Neural progenitor cell (in vitro differentiated cells): Measurements from ENCODE around the gene ARID2. TPM values are rescaled to one million over a fixed set of nuclear protein-coding genes. Genes with fewer than 3 reads are reported as not detected.

Experiments used
- DNase-seq: peaks from one replicate; pipeline ENCODE4 v3.0.0-alpha.2; 2016; ENCODE audit warnings: low spot score
- H2AFZ ChIP-seq: fragments of 200-600 bp; sonication (generic); replicated peaks from 2 replicates; pipeline ENCODE4 v1.6.1; 2016; ENCODE audit warnings: antibody characterized with exemption
- H3F3A ChIP-seq: fragments of 200-600 bp; sonication (generic); 2 replicates; pipeline ENCODE4 v1.6.1; 2016; ENCODE audit warnings: antibody characterized with exemption, low read depth
- H3K27ac ChIP-seq: fragments of 200-600 bp; sonication (generic); 2 replicates; pipeline ENCODE4 v1.5.1; 2016; ENCODE audit warnings: mild to moderate bottlenecking
- H3K27me3 ChIP-seq: fragments of 200-600 bp; sonication (generic); 2 replicates; pipeline ENCODE4 v1.6.1; 2016; ENCODE audit warnings: mild to moderate bottlenecking, moderate library complexity
- H3K36me3 ChIP-seq: fragments of 200-600 bp; sonication (generic); 2 replicates; pipeline ENCODE4 v1.5.1; 2016
- H3K4me1 ChIP-seq: fragments of 200-600 bp; sonication (generic); 2 replicates; pipeline ENCODE4 v1.6.1; 2016; ENCODE audit warnings: mixed run types
- H3K4me2 ChIP-seq: fragments of 200-600 bp; sonication (generic); 2 replicates; pipeline ENCODE4 v1.6.1; 2016
- H3K4me3 ChIP-seq: fragments of 200-600 bp; sonication (generic); 2 replicates; pipeline ENCODE4 v1.5.1; 2016
- H3K79me2 ChIP-seq: fragments of 200-600 bp; sonication (generic); 2 replicates; pipeline ENCODE4 v1.6.1; 2016; ENCODE audit warnings: low read depth
- H3K9ac ChIP-seq: fragments of 200-600 bp; sonication (generic); 2 replicates; pipeline ENCODE4 v1.6.1; 2016
- H3K9me3 ChIP-seq: fragments of 200-600 bp; sonication (generic); 2 replicates; pipeline ENCODE4 v1.5.1; 2016; ENCODE audit warnings: low read depth
- H4K20me1 ChIP-seq: fragments of 200-600 bp; sonication (generic); 2 replicates; pipeline ENCODE4 v1.6.1; 2016; ENCODE audit warnings: low read depth
- H3K27ac Mint-ChIP-seq: 3 replicates; pipeline ENCODE4 v1.8.0; 2021; ENCODE audit warnings: mixed read lengths
- H3K27me3 Mint-ChIP-seq: 2 replicates; pipeline ENCODE4 v1.8.0; 2022; ENCODE audit warnings: low read depth, mild to moderate bottlenecking, inconsistent platforms, moderate library complexity, mixed read lengths; ENCODE audit not compliant: insufficient read depth
- H3K36me3 Mint-ChIP-seq: 3 replicates; pipeline ENCODE4 v1.8.0; 2021; ENCODE audit warnings: mixed read lengths
- H3K4me1 Mint-ChIP-seq: 3 replicates; pipeline ENCODE4 v1.8.0; 2021; ENCODE audit warnings: mixed read lengths
- H3K4me3 Mint-ChIP-seq: 3 replicates; pipeline ENCODE4 v1.8.0; 2021; ENCODE audit warnings: mild to moderate bottlenecking, moderate library complexity, mixed read lengths
- H3K9me3 Mint-ChIP-seq: 3 replicates; pipeline ENCODE4 v1.8.0; 2020; ENCODE audit warnings: mixed read lengths
- CTCF ChIP-seq: fragments of 200-600 bp; sonication (generic); IDR thresholded peaks from 2 replicates; pipeline ENCODE4 v1.5.1; 2017; ENCODE audit warnings: antibody characterized with exemption, mild to moderate bottlenecking
- EZH2 ChIP-seq: fragments of 200-600 bp; sonication (generic); IDR thresholded peaks from 2 replicates; pipeline ENCODE4 v1.6.1; 2017; ENCODE audit warnings: antibody characterized with exemption, mild to moderate bottlenecking, moderate library complexity
- EZH2phosphoT487 ChIP-seq: fragments of 200-600 bp; sonication (generic); IDR thresholded peaks from 2 replicates; pipeline ENCODE4 v1.6.1; 2017; ENCODE audit warnings: antibody characterized with exemption
- total RNA-seq: library from RNA; depleted of rRNA; stranded (reverse); fragments of >200 nt; gene quantifications from 2 replicates; pipeline ENCODE4 v1.2.3, GENCODE V29; 2015; ENCODE audit warnings: low replicate concordance

Gene ARID2
- total RNA-seq, 1 donor from 2014 or later, result 86.4 TPM

- no peak for TF ChIP-seq CTCF
- TF ChIP-seq EZH2, result no peak
- no peak for TF ChIP-seq EZH2phosphoT487
- Mint-ChIP-seq H3K27ac (no peak overlapping the region), H3K4me1 (no peaks in the 10 kb centered on the region), H3K9me3 (no peaks in the 10 kb centered on the region), H3K4me3 (no peak overlapping the region), H3K27me3 (peaks cover 4% of the 10 kb centered on the region), H3K36me3 (peaks cover 43% of the 10 kb centered on the region)
- Histone ChIP-seq H3K9ac (no peak overlapping the region), H3K4me2 (no peak overlapping the region), H2AFZ (no peak overlapping the region), H3K9me3 (no peaks in the 10 kb centered on the region), H3K79me2 (peaks cover 7% of the 10 kb centered on the region), H3K36me3 (peaks cover 44% of the 10 kb centered on the region), H3K27me3 (no peaks in the 10 kb centered on the region), H3F3A (no peaks in the 10 kb centered on the region), H3K27ac (no peak overlapping the region), H3K4me1 (no peaks in the 10 kb centered on the region), H3K4me3 (no peak overlapping the region), H4K20me1 (no peaks in the 10 kb centered on the region)
- DNase-seq, result no peak
These were observed 119.8 kb downstream of the ARID2 start for GRCh38 chr12:45849289-45849688.

- no peaks in the 10 kb centered on the region for H3F3A ChIP-seq
- DNase-seq, result no peak
- TF ChIP-seq CTCF, result no peak
- TF ChIP-seq EZH2, result no peak
- TF ChIP-seq EZH2phosphoT487, result no peak
- H3K4me3 Mint-ChIP-seq, result no peak overlapping the region
- H3K27ac ChIP-seq, result no peak overlapping the region
- peaks cover 4% of the 10 kb centered on the region for H3K27me3 Mint-ChIP-seq
- H3K27me3 ChIP-seq, result no peaks in the 10 kb centered on the region
- H3K4me3 ChIP-seq, result no peak overlapping the region
- peaks cover 44% of the 10 kb centered on the region for H3K36me3 ChIP-seq
- no peaks in the 10 kb centered on the region for H3K9me3 ChIP-seq
- peaks cover 16% of the 10 kb centered on the region for H3K79me2 ChIP-seq
- H4K20me1 ChIP-seq, result no peaks in the 10 kb centered on the region
- no peak overlapping the region for H2AFZ ChIP-seq
- peaks cover 43% of the 10 kb centered on the region for H3K36me3 Mint-ChIP-seq
- no peaks in the 10 kb centered on the region for H3K4me1 ChIP-seq
- no peak overlapping the region for H3K9ac ChIP-seq
- H3K4me2 ChIP-seq, result no peak overlapping the region
- no peaks in the 10 kb centered on the region for H3K9me3 Mint-ChIP-seq
- H3K27ac Mint-ChIP-seq, result no peak overlapping the region
- H3K4me1 Mint-ChIP-seq, result no peaks in the 10 kb centered on the region
These were observed 120.8 kb downstream of the ARID2 start for GRCh38 chr12:45850302-45850701.

DNA sequence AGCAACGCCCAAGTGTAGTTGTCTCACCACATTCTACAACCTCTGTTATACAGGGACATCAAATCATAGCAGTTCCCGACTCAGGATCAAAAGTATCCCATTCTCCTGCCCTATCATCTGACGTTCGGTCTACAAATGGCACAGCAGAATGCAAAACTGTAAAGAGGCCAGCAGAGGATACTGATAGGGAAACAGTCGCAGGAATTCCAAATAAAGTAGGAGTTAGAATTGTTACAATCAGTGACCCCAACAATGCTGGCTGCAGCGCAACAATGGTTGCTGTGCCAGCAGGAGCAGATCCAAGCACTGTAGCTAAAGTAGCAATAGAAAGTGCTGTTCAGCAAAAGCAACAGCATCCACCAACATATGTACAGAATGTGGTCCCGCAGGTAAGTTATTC lies 123.0 kb downstream of the ARID2 start:
- Histone ChIP-seq H3K4me1 (no peaks in the 10 kb centered on the region), H3K9ac (no peak overlapping the region), H3K4me3 (no peak overlapping the region), H3K79me2 (peaks cover 22% of the 10 kb centered on the region), H3K4me2 (no peak overlapping the region), H3K36me3 (peaks cover 36% of the 10 kb centered on the region), H3K27me3 (no peaks in the 10 kb centered on the region), H3K9me3 (no peaks in the 10 kb centered on the region), H2AFZ (no peak overlapping the region), H3K27ac (no peak overlapping the region), H4K20me1 (no peaks in the 10 kb centered on the region), H3F3A (no peaks in the 10 kb centered on the region)
- no peaks in the 10 kb centered on the region for H3K9me3 Mint-ChIP-seq
- H3K4me1 Mint-ChIP-seq, result no peaks in the 10 kb centered on the region
- no peak for DNase-seq
- no peak overlapping the region for H3K4me3 Mint-ChIP-seq
- H3K27ac Mint-ChIP-seq, result no peak overlapping the region
- peaks cover 41% of the 10 kb centered on the region for H3K36me3 Mint-ChIP-seq
- TF ChIP-seq EZH2phosphoT487 (no peak), EZH2 (no peak), CTCF (no peak)
- H3K27me3 Mint-ChIP-seq, result peaks cover 4% of the 10 kb centered on the region
